Measurements from ENCODE around the gene SLC39A11. TPM values are rescaled to one million over a fixed set of nuclear protein-coding genes. Genes with fewer than 3 reads are reported as not detected.

Gene SLC39A11
- total RNA-seq, 2 donors from 2014 or later, result 18.1 to 20.1 TPM

DNA sequence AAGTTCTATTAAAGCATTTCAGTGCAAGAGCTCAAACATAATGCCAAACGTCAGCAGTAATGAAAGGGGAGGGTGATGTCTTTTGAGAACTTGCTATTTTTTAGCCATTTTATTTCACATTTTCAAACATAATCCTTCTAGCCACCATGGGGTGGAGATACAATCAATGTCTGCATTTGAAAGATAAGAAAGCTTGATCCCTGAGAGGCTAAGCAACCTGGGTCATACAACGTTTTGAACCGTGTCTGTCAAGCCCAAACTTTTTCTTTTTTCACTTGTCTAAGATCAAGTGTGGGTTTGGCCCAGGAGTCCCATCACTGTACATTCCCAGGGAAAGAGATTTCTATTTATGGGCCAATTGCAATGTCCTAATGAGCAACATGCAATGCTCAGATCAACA, 331.1 kb downstream of the SLC39A11 start:
- peaks cover 6% of the 10 kb centered on the region for H3K9me3 Mint-ChIP-seq
- Histone ChIP-seq H3K27me3 (ENCODE audit: control insufficient read depth, insufficient read depth, low read length, poor library complexity, severe bottlenecking) (peaks cover 7% of the 10 kb centered on the region), H3K4me3 (ENCODE audit: low read length) (no peak overlapping the region), H3K27ac (ENCODE audit: low read depth, low read length) (no peak overlapping the region), H3K9me3 (ENCODE audit: control insufficient read depth, low read length) (peaks cover 8% of the 10 kb centered on the region), H3K36me3 (ENCODE audit: control insufficient read depth, insufficient read depth, low read length) (no peaks in the 10 kb centered on the region), H3K4me1 (ENCODE audit: control insufficient read depth, insufficient read depth, low read length) (no peaks in the 10 kb centered on the region), H3K9ac (ENCODE audit: extremely low read depth, low read length, poor library complexity, severe bottlenecking) (no peak overlapping the region)
- WGBS, 2 experiments (ENCODE audit: insufficient coverage in 1 of 2, insufficient read length in 1 of 2), result 88 to 100% methylated on average over 2 to 3 of the region's 3 CpGs
- H3K4me3 Mint-ChIP-seq, result no peak overlapping the region
- TF ChIP-seq, protein P1, sequence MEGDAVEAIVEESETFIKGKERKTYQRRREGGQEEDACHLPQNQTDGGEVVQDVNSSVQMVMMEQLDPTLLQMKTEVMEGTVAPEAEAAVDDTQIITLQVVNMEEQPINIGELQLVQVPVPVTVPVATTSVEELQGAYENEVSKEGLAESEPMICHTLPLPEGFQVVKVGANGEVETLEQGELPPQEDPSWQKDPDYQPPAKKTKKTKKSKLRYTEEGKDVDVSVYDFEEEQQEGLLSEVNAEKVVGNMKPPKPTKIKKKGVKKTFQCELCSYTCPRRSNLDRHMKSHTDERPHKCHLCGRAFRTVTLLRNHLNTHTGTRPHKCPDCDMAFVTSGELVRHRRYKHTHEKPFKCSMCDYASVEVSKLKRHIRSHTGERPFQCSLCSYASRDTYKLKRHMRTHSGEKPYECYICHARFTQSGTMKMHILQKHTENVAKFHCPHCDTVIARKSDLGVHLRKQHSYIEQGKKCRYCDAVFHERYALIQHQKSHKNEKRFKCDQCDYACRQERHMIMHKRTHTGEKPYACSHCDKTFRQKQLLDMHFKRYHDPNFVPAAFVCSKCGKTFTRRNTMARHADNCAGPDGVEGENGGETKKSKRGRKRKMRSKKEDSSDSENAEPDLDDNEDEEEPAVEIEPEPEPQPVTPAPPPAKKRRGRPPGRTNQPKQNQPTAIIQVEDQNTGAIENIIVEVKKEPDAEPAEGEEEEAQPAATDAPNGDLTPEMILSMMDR (conservative IDR thresholded peaks at IDR 0.05), result no peak
- no peak for DNase-seq
- H3K4me1 Mint-ChIP-seq, result peaks cover 5% of the 10 kb centered on the region
- peaks cover 47% of the 10 kb centered on the region for H3K27me3 Mint-ChIP-seq (ENCODE audit: insufficient read depth)
- H3K36me3 Mint-ChIP-seq (ENCODE audit: low read depth), result no peaks in the 10 kb centered on the region
- H3K27ac Mint-ChIP-seq, result no peak overlapping the region

DNA sequence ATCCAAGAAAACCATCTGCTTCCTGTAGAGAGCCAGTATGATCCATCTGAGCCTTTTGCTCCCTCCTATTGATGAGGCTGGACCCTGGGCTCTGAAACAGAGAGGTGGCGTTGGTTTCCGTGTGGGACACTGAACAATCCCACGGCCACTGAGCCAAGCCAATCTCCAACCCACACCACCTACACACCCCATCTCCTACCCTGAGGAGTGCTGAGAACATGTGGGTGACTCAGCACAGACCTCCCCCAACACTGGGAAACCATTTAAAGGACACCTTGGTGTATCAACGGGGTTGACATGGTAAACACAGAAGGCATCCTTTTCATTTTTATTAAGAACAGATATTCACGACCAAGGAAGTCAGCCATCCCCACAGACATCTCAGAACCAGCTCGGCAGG, 332.1 kb downstream of the SLC39A11 start:
- Mint-ChIP-seq H3K36me3 (ENCODE audit: low read depth) (no peaks in the 10 kb centered on the region), H3K27me3 (ENCODE audit: insufficient read depth) (peaks cover 37% of the 10 kb centered on the region), H3K9me3 (peaks cover 7% of the 10 kb centered on the region), H3K4me3 (no peak overlapping the region), H3K4me1 (peaks cover 5% of the 10 kb centered on the region), H3K27ac (no peak overlapping the region)
- Histone ChIP-seq H3K27me3 (ENCODE audit: control insufficient read depth, insufficient read depth, low read length, poor library complexity, severe bottlenecking) (peaks cover 7% of the 10 kb centered on the region), H3K4me3 (ENCODE audit: low read length) (no peak overlapping the region), H3K9me3 (ENCODE audit: control insufficient read depth, low read length) (peaks cover 7% of the 10 kb centered on the region), H3K9ac (ENCODE audit: extremely low read depth, low read length, poor library complexity, severe bottlenecking) (no peak overlapping the region), H3K36me3 (ENCODE audit: control insufficient read depth, insufficient read depth, low read length) (no peaks in the 10 kb centered on the region), H3K27ac (ENCODE audit: low read depth, low read length) (no peak overlapping the region), H3K4me1 (ENCODE audit: control insufficient read depth, insufficient read depth, low read length) (no peaks in the 10 kb centered on the region)
- DNase-seq, result no peak
- TF ChIP-seq, protein P1 (conservative IDR thresholded peaks at IDR 0.05), result no peak
- 90 to 92% methylated on average over 2 to 6 of the region's 6 CpGs for WGBS, 2 experiments (ENCODE audit: insufficient coverage in 1 of 2, insufficient read length in 1 of 2)

DNA sequence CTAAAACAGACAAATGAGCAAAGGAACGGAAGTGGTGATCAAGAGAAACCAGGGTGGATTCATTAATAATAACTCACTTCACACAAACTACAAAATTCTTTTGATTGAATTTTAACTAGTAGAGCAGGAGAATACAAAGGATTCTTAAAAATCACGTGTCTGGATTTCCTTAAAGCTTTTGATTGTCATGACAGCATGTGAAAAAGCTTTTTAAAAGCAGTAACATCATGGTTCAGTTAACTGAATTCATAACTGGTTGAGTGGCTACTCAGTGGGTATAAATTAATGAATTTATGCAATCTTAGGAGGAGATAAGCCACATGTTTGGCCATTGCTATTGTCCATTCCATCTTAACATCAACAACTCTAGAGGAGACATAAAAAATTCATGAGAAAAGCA, 333.2 kb downstream of the SLC39A11 start:
- no peak overlapping the region for H3K27ac Mint-ChIP-seq
- Histone ChIP-seq H3K9ac (ENCODE audit: extremely low read depth, low read length, poor library complexity, severe bottlenecking) (no peak overlapping the region), H3K4me1 (ENCODE audit: control insufficient read depth, insufficient read depth, low read length) (no peaks in the 10 kb centered on the region), H3K9me3 (ENCODE audit: control insufficient read depth, low read length) (peaks cover 7% of the 10 kb centered on the region), H3K27me3 (ENCODE audit: control insufficient read depth, insufficient read depth, low read length, poor library complexity, severe bottlenecking) (peaks cover 7% of the 10 kb centered on the region), H3K36me3 (ENCODE audit: control insufficient read depth, insufficient read depth, low read length) (no peaks in the 10 kb centered on the region), H3K27ac (ENCODE audit: low read depth, low read length) (no peak overlapping the region), H3K4me3 (ENCODE audit: low read length) (no peak overlapping the region)
- H3K9me3 Mint-ChIP-seq, result peaks cover 7% of the 10 kb centered on the region
- H3K27me3 Mint-ChIP-seq (ENCODE audit: insufficient read depth), result peaks cover 28% of the 10 kb centered on the region
- no peaks in the 10 kb centered on the region for H3K36me3 Mint-ChIP-seq (ENCODE audit: low read depth)
- peaks cover 5% of the 10 kb centered on the region for H3K4me1 Mint-ChIP-seq
- no peak for DNase-seq
- TF ChIP-seq, protein P1 (conservative IDR thresholded peaks at IDR 0.05), result no peak
- WGBS, 2 experiments (ENCODE audit: insufficient coverage in 1 of 2, insufficient read length in 1 of 2), result 80 to 85% methylated on average over 1 to 2 of the region's 2 CpGs
- H3K4me3 Mint-ChIP-seq, result no peak overlapping the region
